HepG2 (cell line): ENCODE results near the gene NOC2L. TPM values are rescaled to one million over a fixed set of nuclear protein-coding genes. Genes with fewer than 3 reads are reported as not detected.

ENCODE experiments used
- FOXO1 ChIP-seq: sonication (generic); formaldehyde crosslinking; IDR thresholded peaks from 2 replicates; pipeline ENCODE4 v1.4.0; 2020; ENCODE audit warnings: missing genetic modification reagents
- IRX3 ChIP-seq: sonication (generic); formaldehyde crosslinking; IDR thresholded peaks from 2 replicates; pipeline ENCODE4 v1.8.1; 2023; ENCODE audit warnings: mild to moderate bottlenecking, low read depth, missing genetic modification reagents, borderline replicate concordance
- NFYB ChIP-seq: sonication (generic); formaldehyde crosslinking; IDR thresholded peaks from 2 replicates; pipeline ENCODE4 v1.4.0; 2020; ENCODE audit warnings: missing genetic modification reagents
- PAX8 ChIP-seq: sonication (generic); formaldehyde crosslinking; IDR thresholded peaks from 2 replicates; pipeline ENCODE4 v1.8.0; 2022; ENCODE audit warnings: mild to moderate bottlenecking, missing genetic modification reagents, borderline replicate concordance
- TSC22D2 ChIP-seq: sonication (generic); formaldehyde crosslinking; IDR thresholded peaks from 2 replicates; pipeline ENCODE4 v1.5.1; 2020; ENCODE audit warnings: missing genetic modification reagents, mild to moderate bottlenecking, borderline replicate concordance
- ZFP36 ChIP-seq: fragments of 150-350 bp; IDR thresholded peaks from 2 replicates; pipeline ENCODE4 v1.6.1; 2018; ENCODE audit warnings: borderline replicate concordance, low read length, low read depth; ENCODE audit not compliant: partially characterized antibody
- ZNF24 ChIP-seq: fragments of 450-650 bp; IDR thresholded peaks from 2 replicates; pipeline ENCODE4 v1.6.1; 2017; ENCODE audit warnings: antibody characterized with exemption, mild to moderate bottlenecking
- ZNF562 ChIP-seq: sonication (generic); formaldehyde crosslinking; IDR thresholded peaks from 2 replicates; pipeline ENCODE4 v1.8.0; 2022; ENCODE audit warnings: missing genetic modification reagents, borderline replicate concordance
- ZNF777 ChIP-seq: sonication (generic); formaldehyde crosslinking; IDR thresholded peaks from 2 replicates; pipeline ENCODE4 v1.4.0; 2020; ENCODE audit warnings: missing genetic modification reagents
- polyA plus RNA-seq, 8 experiments: library from polyadenylated mRNA; depleted of rRNA in 3 of 8; stranded (reverse) in 7 of 8; unstranded in 1 of 8; fragments of >200 nt; fragmentation: Illumina TruSeq in 4 of 8; extraction: Trizol in 4 of 8; gene quantifications; 2 replicates each; pipeline versions ENCODE4 v1.2.1 to v1.2.3, GENCODE V29; 2011 to 2016; ENCODE audit warnings: low read depth in 4 of 8, missing spikeins in 1 of 8, mixed read lengths in 1 of 8; ENCODE audit not compliant: insufficient read depth in 1 of 8
- total RNA-seq, 5 experiments: library from RNA; depleted of rRNA; stranded (reverse); fragments of >200 nt; fragmentation: Illumina TruSeq; extraction: Trizol; gene quantifications; 2 replicates each; pipeline ENCODE4 v1.2.3, GENCODE V29; 2016; ENCODE audit warnings: low read depth in 1 of 5
- TF ChIP-seq, protein P1 (sequence below): sonication (generic); formaldehyde crosslinking; IDR thresholded peaks from 2 replicates; pipeline ENCODE4 v1.5.1; 2020; ENCODE audit warnings: missing genetic modification reagents, mild to moderate bottlenecking, borderline replicate concordance
- TF ChIP-seq, protein P2 (sequence below): sonication (generic); formaldehyde crosslinking; IDR thresholded peaks from 2 replicates; pipeline ENCODE4 v1.4.0; 2020; ENCODE audit warnings: missing genetic modification reagents, borderline replicate concordance
- TF ChIP-seq, protein P3 (sequence below): sonication (generic); formaldehyde crosslinking; IDR thresholded peaks from 2 replicates; pipeline ENCODE4 v1.4.0; 2020; ENCODE audit warnings: missing genetic modification reagents
- TF ChIP-seq, protein P4 (sequence below): sonication (generic); formaldehyde crosslinking; IDR thresholded peaks from 2 replicates; pipeline ENCODE4 v1.5.0; 2020; ENCODE audit warnings: missing genetic modification reagents
- TF ChIP-seq, protein P5 (sequence below): sonication (generic); formaldehyde crosslinking; IDR thresholded peaks from 2 replicates; pipeline ENCODE4 v1.5.0; 2020; ENCODE audit warnings: mild to moderate bottlenecking, missing genetic modification reagents, borderline replicate concordance

The NOC2L gene
- total and polyA plus RNA-seq, 2 of the 13 experiments (the other 11 are each of a cell fraction or from before 2014, with no cell fraction given): 32.0 to 103 TPM

DNA sequence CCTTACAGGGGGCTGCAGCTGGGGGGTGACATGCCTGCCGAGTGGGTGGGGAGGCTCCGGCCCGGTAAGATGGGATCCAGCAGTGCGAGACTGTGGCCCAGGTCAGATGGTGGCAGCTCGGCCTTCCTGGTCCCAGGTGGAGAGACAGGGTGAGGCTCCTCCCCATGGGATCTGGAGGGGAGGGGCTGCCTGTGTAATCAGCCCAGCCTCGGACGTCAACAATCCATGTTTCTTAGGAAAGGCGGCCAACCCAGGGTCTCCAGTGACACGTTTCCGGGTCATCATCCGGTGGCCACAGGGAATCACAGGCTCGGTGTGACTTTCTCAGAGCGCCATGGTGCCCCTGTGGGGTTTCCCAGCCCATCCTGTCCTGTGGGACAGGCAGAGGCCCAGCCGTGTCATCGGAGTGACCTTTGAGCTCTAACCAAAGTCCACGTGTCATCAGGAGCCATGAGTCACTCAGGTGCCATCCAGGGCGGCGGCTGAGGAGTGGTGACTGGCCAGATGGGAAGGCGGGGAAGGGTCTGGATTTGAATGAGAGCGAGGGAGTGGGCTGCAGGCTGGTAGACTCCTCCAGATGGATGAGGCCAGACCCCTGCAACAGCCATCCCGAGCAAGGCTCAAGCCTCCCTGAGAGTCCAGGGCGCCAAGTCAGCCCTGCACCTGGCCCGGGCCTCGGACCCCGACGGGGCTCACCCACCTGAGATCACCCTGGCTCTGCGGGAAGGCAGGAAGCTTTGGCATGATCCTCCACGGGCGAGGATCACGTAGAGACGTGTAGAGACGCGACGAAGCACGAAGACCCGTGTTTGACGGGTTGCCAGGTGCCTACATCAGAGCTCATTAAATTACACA is 47.5 kb upstream of the NOC2L start (continued):
- TF ChIP-seq, protein P1, sequence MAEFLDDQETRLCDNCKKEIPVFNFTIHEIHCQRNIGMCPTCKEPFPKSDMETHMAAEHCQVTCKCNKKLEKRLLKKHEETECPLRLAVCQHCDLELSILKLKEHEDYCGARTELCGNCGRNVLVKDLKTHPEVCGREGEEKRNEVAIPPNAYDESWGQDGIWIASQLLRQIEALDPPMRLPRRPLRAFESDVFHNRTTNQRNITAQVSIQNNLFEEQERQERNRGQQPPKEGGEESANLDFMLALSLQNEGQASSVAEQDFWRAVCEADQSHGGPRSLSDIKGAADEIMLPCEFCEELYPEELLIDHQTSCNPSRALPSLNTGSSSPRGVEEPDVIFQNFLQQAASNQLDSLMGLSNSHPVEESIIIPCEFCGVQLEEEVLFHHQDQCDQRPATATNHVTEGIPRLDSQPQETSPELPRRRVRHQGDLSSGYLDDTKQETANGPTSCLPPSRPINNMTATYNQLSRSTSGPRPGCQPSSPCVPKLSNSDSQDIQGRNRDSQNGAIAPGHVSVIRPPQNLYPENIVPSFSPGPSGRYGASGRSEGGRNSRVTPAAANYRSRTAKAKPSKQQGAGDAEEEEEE: peak; percentile 62; the same call in 1 of the 2 replicates
- TF ChIP-seq, protein P2, sequence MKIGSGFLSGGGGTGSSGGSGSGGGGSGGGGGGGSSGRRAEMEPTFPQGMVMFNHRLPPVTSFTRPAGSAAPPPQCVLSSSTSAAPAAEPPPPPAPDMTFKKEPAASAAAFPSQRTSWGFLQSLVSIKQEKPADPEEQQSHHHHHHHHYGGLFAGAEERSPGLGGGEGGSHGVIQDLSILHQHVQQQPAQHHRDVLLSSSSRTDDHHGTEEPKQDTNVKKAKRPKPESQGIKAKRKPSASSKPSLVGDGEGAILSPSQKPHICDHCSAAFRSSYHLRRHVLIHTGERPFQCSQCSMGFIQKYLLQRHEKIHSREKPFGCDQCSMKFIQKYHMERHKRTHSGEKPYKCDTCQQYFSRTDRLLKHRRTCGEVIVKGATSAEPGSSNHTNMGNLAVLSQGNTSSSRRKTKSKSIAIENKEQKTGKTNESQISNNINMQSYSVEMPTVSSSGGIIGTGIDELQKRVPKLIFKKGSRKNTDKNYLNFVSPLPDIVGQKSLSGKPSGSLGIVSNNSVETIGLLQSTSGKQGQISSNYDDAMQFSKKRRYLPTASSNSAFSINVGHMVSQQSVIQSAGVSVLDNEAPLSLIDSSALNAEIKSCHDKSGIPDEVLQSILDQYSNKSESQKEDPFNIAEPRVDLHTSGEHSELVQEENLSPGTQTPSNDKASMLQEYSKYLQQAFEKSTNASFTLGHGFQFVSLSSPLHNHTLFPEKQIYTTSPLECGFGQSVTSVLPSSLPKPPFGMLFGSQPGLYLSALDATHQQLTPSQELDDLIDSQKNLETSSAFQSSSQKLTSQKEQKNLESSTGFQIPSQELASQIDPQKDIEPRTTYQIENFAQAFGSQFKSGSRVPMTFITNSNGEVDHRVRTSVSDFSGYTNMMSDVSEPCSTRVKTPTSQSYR (CRISPR knock-in tag): peak; percentile 66; the same call in 1 of the 2 replicates
- TF ChIP-seq, protein P3, sequence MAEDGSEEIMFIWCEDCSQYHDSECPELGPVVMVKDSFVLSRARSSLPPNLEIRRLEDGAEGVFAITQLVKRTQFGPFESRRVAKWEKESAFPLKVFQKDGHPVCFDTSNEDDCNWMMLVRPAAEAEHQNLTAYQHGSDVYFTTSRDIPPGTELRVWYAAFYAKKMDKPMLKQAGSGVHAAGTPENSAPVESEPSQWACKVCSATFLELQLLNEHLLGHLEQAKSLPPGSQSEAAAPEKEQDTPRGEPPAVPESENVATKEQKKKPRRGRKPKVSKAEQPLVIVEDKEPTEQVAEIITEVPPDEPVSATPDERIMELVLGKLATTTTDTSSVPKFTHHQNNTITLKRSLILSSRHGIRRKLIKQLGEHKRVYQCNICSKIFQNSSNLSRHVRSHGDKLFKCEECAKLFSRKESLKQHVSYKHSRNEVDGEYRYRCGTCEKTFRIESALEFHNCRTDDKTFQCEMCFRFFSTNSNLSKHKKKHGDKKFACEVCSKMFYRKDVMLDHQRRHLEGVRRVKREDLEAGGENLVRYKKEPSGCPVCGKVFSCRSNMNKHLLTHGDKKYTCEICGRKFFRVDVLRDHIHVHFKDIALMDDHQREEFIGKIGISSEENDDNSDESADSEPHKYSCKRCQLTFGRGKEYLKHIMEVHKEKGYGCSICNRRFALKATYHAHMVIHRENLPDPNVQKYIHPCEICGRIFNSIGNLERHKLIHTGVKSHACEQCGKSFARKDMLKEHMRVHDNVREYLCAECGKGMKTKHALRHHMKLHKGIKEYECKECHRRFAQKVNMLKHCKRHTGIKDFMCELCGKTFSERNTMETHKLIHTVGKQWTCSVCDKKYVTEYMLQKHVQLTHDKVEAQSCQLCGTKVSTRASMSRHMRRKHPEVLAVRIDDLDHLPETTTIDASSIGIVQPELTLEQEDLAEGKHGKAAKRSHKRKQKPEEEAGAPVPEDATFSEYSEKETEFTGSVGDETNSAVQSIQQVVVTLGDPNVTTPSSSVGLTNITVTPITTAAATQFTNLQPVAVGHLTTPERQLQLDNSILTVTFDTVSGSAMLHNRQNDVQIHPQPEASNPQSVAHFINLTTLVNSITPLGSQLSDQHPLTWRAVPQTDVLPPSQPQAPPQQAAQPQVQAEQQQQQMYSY (CRISPR knock-in tag): peak; percentile 55; the same call in 1 of the 2 replicates
- TF ChIP-seq ZNF24: no peak
- TF ChIP-seq NFYB (CRISPR knock-in tag): no peak
- TF ChIP-seq ZFP36: no peak
- TF ChIP-seq, protein P4, sequence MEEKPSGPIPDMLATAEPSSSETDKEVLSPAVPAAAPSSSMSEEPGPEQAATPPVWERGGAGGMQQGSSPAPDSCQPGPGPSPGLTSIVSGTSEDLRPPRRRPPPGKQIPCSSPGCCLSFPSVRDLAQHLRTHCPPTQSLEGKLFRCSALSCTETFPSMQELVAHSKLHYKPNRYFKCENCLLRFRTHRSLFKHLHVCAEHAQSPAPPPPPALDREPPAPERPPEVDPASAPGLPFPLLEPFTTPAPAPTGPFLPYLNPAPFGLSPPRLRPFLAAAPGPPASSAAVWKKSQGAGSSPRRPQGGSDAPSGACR: peak; percentile 90
- 0 out of 2 replicates have a peak, but pooled peaks have one; percentile 42 for TF ChIP-seq TSC22D2 (CRISPR knock-in tag)
- TF ChIP-seq, protein P5, sequence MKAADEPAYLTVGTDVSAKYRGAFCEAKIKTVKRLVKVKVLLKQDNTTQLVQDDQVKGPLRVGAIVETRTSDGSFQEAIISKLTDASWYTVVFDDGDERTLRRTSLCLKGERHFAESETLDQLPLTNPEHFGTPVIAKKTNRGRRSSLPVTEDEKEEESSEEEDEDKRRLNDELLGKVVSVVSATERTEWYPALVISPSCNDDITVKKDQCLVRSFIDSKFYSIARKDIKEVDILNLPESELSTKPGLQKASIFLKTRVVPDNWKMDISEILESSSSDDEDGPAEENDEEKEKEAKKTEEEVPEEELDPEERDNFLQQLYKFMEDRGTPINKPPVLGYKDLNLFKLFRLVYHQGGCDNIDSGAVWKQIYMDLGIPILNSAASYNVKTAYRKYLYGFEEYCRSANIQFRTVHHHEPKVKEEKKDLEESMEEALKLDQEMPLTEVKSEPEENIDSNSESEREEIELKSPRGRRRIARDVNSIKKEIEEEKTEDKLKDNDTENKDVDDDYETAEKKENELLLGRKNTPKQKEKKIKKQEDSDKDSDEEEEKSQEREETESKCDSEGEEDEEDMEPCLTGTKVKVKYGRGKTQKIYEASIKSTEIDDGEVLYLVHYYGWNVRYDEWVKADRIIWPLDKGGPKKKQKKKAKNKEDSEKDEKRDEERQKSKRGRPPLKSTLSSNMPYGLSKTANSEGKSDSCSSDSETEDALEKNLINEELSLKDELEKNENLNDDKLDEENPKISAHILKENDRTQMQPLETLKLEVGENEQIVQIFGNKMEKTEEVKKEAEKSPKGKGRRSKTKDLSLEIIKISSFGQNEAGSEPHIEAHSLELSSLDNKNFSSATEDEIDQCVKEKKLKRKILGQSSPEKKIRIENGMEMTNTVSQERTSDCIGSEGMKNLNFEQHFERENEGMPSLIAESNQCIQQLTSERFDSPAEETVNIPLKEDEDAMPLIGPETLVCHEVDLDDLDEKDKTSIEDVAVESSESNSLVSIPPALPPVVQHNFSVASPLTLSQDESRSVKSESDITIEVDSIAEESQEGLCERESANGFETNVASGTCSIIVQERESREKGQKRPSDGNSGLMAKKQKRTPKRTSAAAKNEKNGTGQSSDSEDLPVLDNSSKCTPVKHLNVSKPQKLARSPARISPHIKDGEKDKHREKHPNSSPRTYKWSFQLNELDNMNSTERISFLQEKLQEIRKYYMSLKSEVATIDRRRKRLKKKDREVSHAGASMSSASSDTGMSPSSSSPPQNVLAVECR: peak; percentile 95
- TF ChIP-seq ZNF562 (CRISPR knock-in tag): no peak
- TF ChIP-seq IRX3: no peak
- TF ChIP-seq ZNF777 (CRISPR knock-in tag): no peak
- TF ChIP-seq PAX8 (CRISPR knock-in tag): no peak
- no peak; the same call in 1 of the 2 replicates for TF ChIP-seq FOXO1 (CRISPR knock-in tag)
